Calu3 (cell line): ENCODE results near the gene MDK. TPM values are rescaled to one million over a fixed set of nuclear protein-coding genes. Genes with fewer than 3 reads are reported as not detected.

Experiments used
- BruUV-seq: library from RNA; stranded (reverse); fragments of 400-500 nt; replicated peaks from 2 replicates; lab custom pipeline; 2021; lab: Mats Ljungman, UMichigan
- CTCF ChIA-PET: fragments of 300-600 bp; sonication (Branson Sonifier 250); formaldehyde crosslinking; loops from one replicate; lab custom pipeline; 2022; ENCODE audit warnings: antibody characterized with exemption; lab: Charles Lee
- DNase-seq: peaks from one replicate; pipeline ENCODE4 v3.0.0; 2022
- H3K27ac Mint-ChIP-seq: one replicate; pipeline ENCODE4 v1.8.0; 2022; ENCODE audit warnings: mixed read lengths; ENCODE audit not compliant: unreplicated experiment
- H3K27me3 Mint-ChIP-seq: one replicate; pipeline ENCODE4 v1.8.0; 2022; ENCODE audit warnings: mixed read lengths; ENCODE audit not compliant: unreplicated experiment
- H3K36me3 Mint-ChIP-seq: one replicate; pipeline ENCODE4 v1.8.0; 2022; ENCODE audit warnings: mild to moderate bottlenecking, moderate library complexity, mixed read lengths; ENCODE audit not compliant: insufficient read depth, unreplicated experiment
- H3K4me1 Mint-ChIP-seq: one replicate; pipeline ENCODE4 v1.8.0; 2022; ENCODE audit warnings: mild to moderate bottlenecking, low read depth, mixed read lengths; ENCODE audit not compliant: unreplicated experiment
- H3K4me3 Mint-ChIP-seq: one replicate; pipeline ENCODE4 v1.8.0; 2022; ENCODE audit warnings: mild to moderate bottlenecking, low read depth, moderate library complexity, mixed read lengths; ENCODE audit not compliant: unreplicated experiment
- H3K9me3 Mint-ChIP-seq: one replicate; pipeline ENCODE4 v1.8.0; 2022; ENCODE audit warnings: low read depth, mixed read lengths; ENCODE audit not compliant: unreplicated experiment
- CTCF ChIP-seq: fragments of 200-600 bp; IDR thresholded peaks from one replicate; pipeline ENCODE4 v1.8.0; 2022; ENCODE audit warnings: antibody characterized with exemption; ENCODE audit not compliant: unreplicated experiment
- intact Hi-C: fragments of 100-400 bp; cut with micrococcal nuclease; formaldehyde crosslinking; loops from one replicate; pipeline ENCODE4 v1.10.0; 2022; ENCODE audit not compliant: unreplicated experiment
- total RNA-seq: library from RNA; stranded (reverse); gene quantifications from 2 replicates; pipeline ENCODE4 v1.2.3, GENCODE V29; 2022

Gene MDK
- total RNA-seq, 1 experiment from 2014 or later, result 74.9 TPM

GRCh38 chr11:46345131-46345597 is 36.3 kb upstream of the MDK start:
- Mint-ChIP-seq H3K4me1 (peaks cover 20% of the 10 kb centered on the region), H3K27me3 (peaks cover 72% of the 10 kb centered on the region), H3K4me3 (no peak overlapping the region), H3K9me3 (no peaks in the 10 kb centered on the region), H3K36me3 (peaks cover 23% of the 10 kb centered on the region), H3K27ac (no peak overlapping the region)
- CTCF ChIA-PET, result no interaction called here
- intact Hi-C loops, result no loop called here
- no peak for DNase-seq
- no peak for TF ChIP-seq CTCF
- no TSS peak for BruUV-seq

- H3K9me3 Mint-ChIP-seq, result no peaks in the 10 kb centered on the region
- CTCF ChIA-PET, result no interaction called here
- H3K4me1 Mint-ChIP-seq, result peaks cover 20% of the 10 kb centered on the region
- peak overlapping the region; percentile 44 for H3K27ac Mint-ChIP-seq
- peaks cover 64% of the 10 kb centered on the region for H3K27me3 Mint-ChIP-seq
- peak overlapping the region; percentile 50 for H3K4me3 Mint-ChIP-seq
- intact Hi-C loops, result no loop called here
- no peak for TF ChIP-seq CTCF
- BruUV-seq, result no TSS peak
- H3K36me3 Mint-ChIP-seq, result peaks cover 23% of the 10 kb centered on the region
- no peak for DNase-seq
These were observed 35.5 kb upstream of the MDK start for GRCh38 chr11:46345881-46346484.

- intact Hi-C loops, result no loop called here
- H3K27me3 Mint-ChIP-seq, result peaks cover 53% of the 10 kb centered on the region
- H3K9me3 Mint-ChIP-seq, result no peaks in the 10 kb centered on the region
- TF ChIP-seq CTCF, result peak; percentile 72
- H3K36me3 Mint-ChIP-seq, result peaks cover 23% of the 10 kb centered on the region
- H3K4me3 Mint-ChIP-seq, result peak within 1 kb of the TSS; percentile 50
- CTCF ChIA-PET, result interaction anchor here (0.6 to 1.6 kb wide), 2 partner anchors 16 to 43 kb away, joined by 3 read pairs; no protein-coding TSS in a partner anchor
- BruUV-seq, result no TSS peak
- H3K27ac Mint-ChIP-seq, result peak within 1 kb of the TSS; percentile 44
- DNase-seq, result peak; percentile 95
- peaks cover 20% of the 10 kb centered on the region for H3K4me1 Mint-ChIP-seq
These were observed 34.4 kb upstream of the MDK start, which contains the start of gene DGKZ for GRCh38 chr11:46346886-46347636. TSS of gene DGKZ (plus strand) at chr11:46347463. CDS start at chr11:46347660, 197 bp downstream.

- DNase-seq, result peak; percentile 21
- Mint-ChIP-seq H3K4me1 (peaks cover 20% of the 10 kb centered on the region), H3K9me3 (no peaks in the 10 kb centered on the region), H3K36me3 (peaks cover 23% of the 10 kb centered on the region), H3K27ac (no peak overlapping the region), H3K27me3 (peaks cover 46% of the 10 kb centered on the region), H3K4me3 (peak overlapping the region; percentile 50)
- CTCF ChIA-PET, result interaction anchor here (0.6 to 1.6 kb wide), 3 partner anchors 15 to 42 kb away, joined by 3 to 8 read pairs (median 3); no protein-coding TSS in a partner anchor
- intact Hi-C loops, result no loop called here
- TF ChIP-seq CTCF, result no peak
- BruUV-seq, result no TSS peak
These were observed 33.7 kb upstream of the MDK start for GRCh38 chr11:46347637-46348311.
